GM10847 (cell line): ENCODE measurements around the gene ELMO1.

Experiments
- POLR2A ChIP-seq: IDR thresholded peaks from 2 replicates; pipeline ENCODE4 v1.6.1; 2011; ENCODE audit not compliant: insufficient read length; ENCODE audit errors: extremely low read depth

Gene ELMO1

GRCh38 chr7:37193087-37193774 is 255.4 kb downstream of the ELMO1 start:
- TF ChIP-seq POLR2A = no peak

GRCh38 chr7:37191797-37192196 is 256.9 kb downstream of the ELMO1 start:
- TF ChIP-seq POLR2A = no peak

GRCh38 chr7:37187179-37187578 is 261.5 kb downstream of the ELMO1 start:
- TF ChIP-seq POLR2A = no peak

DNA sequence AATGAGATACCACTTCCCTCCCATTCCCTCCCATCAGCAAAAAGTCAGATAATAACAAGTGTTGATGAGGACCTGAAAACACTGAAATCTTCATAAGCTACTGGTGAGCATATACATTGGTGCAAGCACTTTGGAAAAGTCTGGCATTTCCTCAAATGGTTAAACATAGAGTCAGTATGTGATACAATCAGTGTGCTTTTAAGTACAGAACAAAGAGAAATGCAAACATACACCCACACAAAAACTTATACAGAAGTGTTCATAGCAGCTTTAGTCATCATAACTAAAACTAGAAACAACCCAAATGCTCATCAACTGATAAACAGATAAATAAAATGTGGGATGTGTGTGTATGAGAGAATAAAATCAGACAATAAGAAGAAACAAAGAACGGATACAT is 261.9 kb downstream of the ELMO1 start:
- no peak for TF ChIP-seq POLR2A

- no peak for TF ChIP-seq POLR2A
These were observed 267.1 kb downstream of the ELMO1 start for GRCh38 chr7:37181550-37181932.

GRCh38 chr7:37180828-37181549 is 267.7 kb downstream of the ELMO1 start:
- TF ChIP-seq POLR2A = no peak

- no peak for TF ChIP-seq POLR2A
These were observed 272.6 kb downstream of the ELMO1 start for GRCh38 chr7:37176079-37176478.

DNA sequence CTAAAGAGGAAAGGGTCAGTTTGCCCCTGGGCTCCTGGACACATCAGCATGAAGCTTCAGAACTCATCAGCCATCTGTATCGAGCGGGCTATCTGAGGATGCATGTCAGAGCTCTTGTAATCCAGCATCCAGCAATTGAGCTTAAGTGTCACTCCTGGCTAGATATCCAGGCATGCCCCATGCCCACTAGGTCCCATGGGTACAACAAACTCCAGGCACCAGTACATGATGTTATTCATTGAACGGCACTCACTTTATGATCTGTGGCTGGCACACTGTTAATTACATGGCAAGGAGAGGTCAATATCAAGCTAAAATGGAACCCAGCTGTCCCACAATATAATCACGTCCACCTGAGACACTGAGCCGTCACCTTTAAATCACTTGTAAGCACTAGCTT is 274.2 kb downstream of the ELMO1 start:
- TF ChIP-seq POLR2A = no peak

- TF ChIP-seq POLR2A = no peak
These were observed 275.0 kb downstream of the ELMO1 start for GRCh38 chr7:37173670-37174069.

GRCh38 chr7:37162106-37162505 is 286.6 kb downstream of the ELMO1 start:
- TF ChIP-seq POLR2A = no peak

DNA sequence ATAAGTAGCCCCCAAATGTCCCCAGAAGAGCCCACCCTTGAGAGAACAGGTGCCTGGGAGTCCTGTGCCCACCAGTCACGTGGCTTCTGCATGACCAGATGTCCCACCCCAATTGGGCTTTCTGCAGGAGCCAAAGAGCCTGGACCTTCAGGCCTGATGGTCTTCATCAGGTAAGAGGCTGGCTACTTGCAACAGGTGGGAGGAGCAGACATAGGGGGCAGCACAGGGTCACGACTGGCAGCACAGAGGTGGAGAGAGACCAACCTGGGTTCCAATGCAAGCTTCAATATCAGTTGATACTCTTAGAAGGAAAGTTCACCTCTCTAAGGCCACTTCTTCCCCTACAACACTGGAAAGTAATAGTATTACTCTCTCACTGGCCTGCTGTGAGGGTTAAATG is 288.0 kb downstream of the ELMO1 start:
- no peak for TF ChIP-seq POLR2A

- TF ChIP-seq POLR2A = no peak
These were observed 295.3 kb downstream of the ELMO1 start for GRCh38 chr7:37153376-37153775.

DNA sequence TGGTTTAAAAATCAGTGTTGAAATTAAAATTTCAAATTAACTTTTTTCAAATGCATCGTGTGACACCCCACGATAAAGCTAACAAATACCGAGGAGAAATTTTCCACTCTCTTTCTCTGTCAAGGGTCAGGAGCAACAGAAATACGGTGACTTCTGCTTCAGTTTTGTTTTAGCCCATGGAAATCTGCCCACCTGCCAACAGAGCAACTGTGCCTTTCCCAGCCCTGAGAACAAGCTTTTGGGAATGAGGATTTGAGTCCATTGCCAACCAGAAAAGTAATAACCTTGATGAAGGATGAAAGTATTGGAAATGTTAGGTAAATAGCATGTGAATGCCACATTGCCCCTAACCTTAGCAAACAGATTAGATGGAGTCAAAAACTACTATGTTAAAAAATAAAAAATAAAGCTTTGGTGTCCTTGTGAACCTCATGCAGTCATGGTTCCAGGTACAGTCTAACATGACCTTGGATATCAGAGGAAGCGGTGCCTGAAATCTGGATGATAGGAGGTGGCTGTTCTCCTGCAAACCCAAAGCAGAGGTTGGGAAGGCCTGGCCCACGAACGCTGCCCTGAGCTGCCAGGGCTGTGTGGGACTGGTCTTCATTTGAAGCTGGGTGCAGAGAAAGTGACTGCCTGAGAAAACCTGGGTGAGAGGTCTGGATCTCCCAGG is 296.8 kb downstream of the ELMO1 start:
- no peak for TF ChIP-seq POLR2A

- TF ChIP-seq POLR2A = no peak
These were observed 297.8 kb downstream of the ELMO1 start for GRCh38 chr7:37150856-37151255.

GRCh38 chr7:37150180-37150579 is 298.5 kb downstream of the ELMO1 start:
- TF ChIP-seq POLR2A = no peak

DNA sequence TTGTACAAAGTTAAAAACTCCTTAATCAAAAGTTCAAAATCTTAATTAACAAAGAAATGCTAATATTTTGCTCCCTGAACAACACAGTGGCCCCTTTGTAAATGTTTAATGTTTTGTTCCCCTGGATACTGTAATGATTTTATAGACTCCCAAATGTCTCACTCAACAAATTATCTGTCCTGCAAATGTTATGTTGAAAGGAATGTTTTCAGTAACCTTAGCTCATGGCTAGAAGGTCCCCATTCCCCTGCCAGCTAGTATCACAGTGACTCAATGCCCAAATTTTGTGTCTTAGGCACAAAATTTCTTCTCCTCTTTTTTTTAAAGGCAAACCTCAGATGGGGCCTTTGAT is 298.9 kb downstream of the ELMO1 start:
- no peak for TF ChIP-seq POLR2A
